ENCODE measurements around the gene GRN. TPM values are rescaled to one million over a fixed set of nuclear protein-coding genes. Genes with fewer than 3 reads are reported as not detected.

The GRN gene
- total RNA-seq, 2 experiments from 2014 or later, result 61.1 to 70.5 TPM

DNA sequence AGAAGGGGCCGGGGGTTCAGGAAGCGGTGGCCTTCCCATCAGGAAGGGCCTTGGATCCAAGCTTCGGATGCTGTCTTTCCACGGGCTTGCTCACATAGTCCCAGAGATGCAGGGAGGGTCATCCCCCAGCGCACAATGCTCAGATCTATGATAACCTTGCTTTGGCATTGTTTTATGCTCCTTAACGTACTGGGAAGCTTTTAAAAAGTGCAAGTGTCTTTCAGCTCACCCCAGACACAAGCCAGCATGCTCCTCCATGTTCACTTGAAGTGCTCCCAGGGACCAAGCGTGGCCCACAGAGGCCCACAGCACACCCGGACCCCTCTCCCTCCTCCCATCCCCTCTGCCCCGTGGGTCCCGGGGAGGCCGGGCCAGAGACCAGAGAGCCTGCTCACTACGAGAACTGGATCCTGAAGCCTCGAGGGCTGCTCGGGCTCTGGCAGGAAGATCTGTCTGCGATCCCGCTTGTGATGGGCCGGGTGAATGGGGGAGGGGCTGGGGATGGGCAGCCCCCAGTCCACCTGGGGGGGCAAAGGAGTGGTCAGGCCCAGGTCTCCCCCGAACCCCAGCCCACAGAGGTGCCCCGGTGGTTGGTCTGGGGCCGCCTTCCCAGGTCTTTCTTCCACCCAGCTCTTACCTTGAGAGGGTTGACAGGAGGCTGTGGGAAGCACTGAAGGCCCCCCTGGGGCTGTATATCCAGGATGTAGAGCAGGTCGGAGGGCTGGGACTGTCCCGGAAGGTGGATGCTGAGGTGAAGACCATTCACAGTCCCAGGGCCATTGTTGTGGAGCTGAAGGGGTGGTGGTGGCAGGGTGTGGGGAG lies 30.3 kb downstream of the GRN start:
- CTCF ChIA-PET, result interaction anchor here (1.2 to 1.9 kb wide), 5 partner anchors 9 to 172 kb away, joined by 3 to 5 read pairs (median 4); partner anchors contain the start of gene FAM171A2
- no peak overlapping the region for H3K4me3 Mint-ChIP-seq

GRCh38 chr17:44376124-44376523 lies 31.0 kb downstream of the GRN start:
- CTCF ChIA-PET, result interaction anchor here (0.9 to 1.9 kb wide), 6 partner anchors 9 to 172 kb away, joined by 3 to 5 read pairs (median 4); partner anchors contain the start of gene FAM171A2
- Mint-ChIP-seq H3K27ac (no peak overlapping the region), H3K4me1 (no peaks in the 10 kb centered on the region), H3K36me3 (ENCODE audit: low read depth) (no peaks in the 10 kb centered on the region), H3K4me3 (no peak overlapping the region), H3K9me3 (no peaks in the 10 kb centered on the region), H3K27me3 (peaks cover 7% of the 10 kb centered on the region)
- peak; percentile 19 for DNase-seq
- POLR2A ChIA-PET, result no interaction called here

More for the DNA sequence above, 30.3 kb downstream of the GRN start:
- POLR2A ChIA-PET, result no interaction called here
- Mint-ChIP-seq H3K27ac (no peak overlapping the region), H3K9me3 (no peaks in the 10 kb centered on the region), H3K4me1 (no peaks in the 10 kb centered on the region), H3K27me3 (peaks cover 10% of the 10 kb centered on the region), H3K36me3 (ENCODE audit: low read depth) (no peaks in the 10 kb centered on the region)
- no peak for DNase-seq

DNA sequence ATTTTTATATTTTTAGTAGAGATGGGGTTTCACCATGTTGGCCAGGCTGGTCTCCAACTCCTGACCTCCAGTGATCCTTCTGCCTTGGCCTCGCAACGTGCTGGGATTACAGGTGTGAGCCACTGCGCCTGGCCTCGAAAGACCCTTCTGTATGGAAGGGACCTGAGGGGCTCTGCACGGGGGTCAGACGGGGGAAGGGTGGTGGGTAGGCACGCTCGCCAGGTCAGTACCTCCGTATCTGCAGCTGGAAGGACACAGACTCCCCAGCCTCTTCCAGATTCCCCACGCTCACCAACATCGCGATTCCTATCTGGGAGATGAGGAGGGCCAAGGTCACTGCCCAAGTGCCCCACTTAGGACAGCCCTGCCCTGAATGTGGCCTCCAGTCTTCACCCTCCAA lies 31.7 kb downstream of the GRN start:
- H3K4me3 Mint-ChIP-seq, result no peak overlapping the region
- CTCF ChIA-PET, result interaction anchor here (0.9 to 1.9 kb wide), 5 partner anchors 8 to 167 kb away, joined by 3 to 5 read pairs (median 4); partner anchors contain the start of gene FAM171A2
- peak overlapping the region; percentile 1 for H3K27ac Mint-ChIP-seq
- H3K36me3 Mint-ChIP-seq (ENCODE audit: low read depth), result no peaks in the 10 kb centered on the region
- no peaks in the 10 kb centered on the region for H3K9me3 Mint-ChIP-seq
- H3K27me3 Mint-ChIP-seq, result peaks cover 7% of the 10 kb centered on the region
- H3K4me1 Mint-ChIP-seq, result no peaks in the 10 kb centered on the region
- DNase-seq, result no peak
- POLR2A ChIA-PET, result no interaction called here

GRCh38 chr17:44378171-44378705 lies 33.1 kb downstream of the GRN start:
- Mint-ChIP-seq H3K27me3 (peaks cover 17% of the 10 kb centered on the region), H3K9me3 (no peaks in the 10 kb centered on the region), H3K27ac (no peak overlapping the region), H3K36me3 (ENCODE audit: low read depth) (no peaks in the 10 kb centered on the region), H3K4me1 (no peaks in the 10 kb centered on the region), H3K4me3 (no peak overlapping the region)
- CTCF ChIA-PET, result interaction anchor here (0.6 kb wide), 2 partner anchors 150 to 155 kb away, joined by 3 read pairs; no protein-coding TSS in a partner anchor
- POLR2A ChIA-PET, result no interaction called here
- DNase-seq, result no peak

- DNase-seq, result no peak
- Mint-ChIP-seq H3K36me3 (ENCODE audit: low read depth) (no peaks in the 10 kb centered on the region), H3K27ac (no peak overlapping the region), H3K27me3 (peaks cover 27% of the 10 kb centered on the region), H3K4me1 (peaks cover 1% of the 10 kb centered on the region), H3K4me3 (no peak overlapping the region), H3K9me3 (no peaks in the 10 kb centered on the region)
- POLR2A ChIA-PET, result interaction anchor here (0.9 kb wide), 1 partner anchor 14 kb away, joined by 3 read pairs; no protein-coding TSS in a partner anchor
- CTCF ChIA-PET, result interaction anchor here (1.5 kb wide), 3 partner anchors 14 to 25 kb away, joined by 3 to 5 read pairs (median 4); no protein-coding TSS in a partner anchor
These were observed 34.8 kb downstream of the GRN start for GRCh38 chr17:44379887-44380286.

DNA sequence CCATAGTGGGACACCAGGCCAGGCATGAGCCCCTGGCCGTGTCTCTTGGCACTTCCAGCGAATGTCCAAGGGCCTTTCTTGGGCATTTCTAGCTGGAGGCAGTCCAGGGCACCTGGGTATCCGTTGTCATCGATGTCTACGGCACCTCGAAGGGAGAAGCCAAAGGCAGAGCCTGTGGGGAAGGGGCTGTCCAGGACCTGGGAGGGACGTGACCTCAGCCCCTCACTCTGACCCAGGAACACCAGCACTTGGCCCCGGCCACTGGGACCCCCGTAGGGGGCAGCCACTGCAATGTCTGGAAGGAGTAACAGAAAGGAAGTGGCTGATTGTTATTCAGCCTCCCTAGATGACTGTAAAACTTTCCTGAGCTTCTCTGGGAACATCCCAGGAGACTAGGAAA lies 35.7 kb downstream of the GRN start:
- no peak overlapping the region for H3K4me3 Mint-ChIP-seq
- DNase-seq, result no peak
- H3K27me3 Mint-ChIP-seq, result peaks cover 29% of the 10 kb centered on the region
- no peaks in the 10 kb centered on the region for H3K9me3 Mint-ChIP-seq
- H3K36me3 Mint-ChIP-seq (ENCODE audit: low read depth), result no peaks in the 10 kb centered on the region
- ChIA-PET POLR2A (interaction anchor here (0.9 kb wide), 1 partner anchor 13 kb away, joined by 3 read pairs; no protein-coding TSS in a partner anchor), CTCF (interaction anchor here (1.0 to 1.5 kb wide), 3 partner anchors 15 to 171 kb away, joined by 3 to 5 read pairs (median 3); no protein-coding TSS in a partner anchor)
- H3K27ac Mint-ChIP-seq, result no peak overlapping the region
- H3K4me1 Mint-ChIP-seq, result peaks cover 4% of the 10 kb centered on the region

GRCh38 chr17:44381810-44382305 lies 36.8 kb downstream of the GRN start:
- H3K9me3 Mint-ChIP-seq, result no peaks in the 10 kb centered on the region
- H3K4me1 Mint-ChIP-seq, result peaks cover 10% of the 10 kb centered on the region
- H3K36me3 Mint-ChIP-seq (ENCODE audit: low read depth), result no peaks in the 10 kb centered on the region
- CTCF ChIA-PET, result interaction anchor here (0.6 to 0.7 kb wide), 2 partner anchors 9 to 490 kb away, joined by 4 read pairs; no protein-coding TSS in a partner anchor
- no peak overlapping the region for H3K27ac Mint-ChIP-seq
- no peak for DNase-seq
- POLR2A ChIA-PET, result no interaction called here
- no peak overlapping the region for H3K4me3 Mint-ChIP-seq
- H3K27me3 Mint-ChIP-seq, result peaks cover 35% of the 10 kb centered on the region

- no peaks in the 10 kb centered on the region for H3K9me3 Mint-ChIP-seq
- H3K27me3 Mint-ChIP-seq, result peaks cover 37% of the 10 kb centered on the region
- POLR2A ChIA-PET, result no interaction called here
- H3K4me1 Mint-ChIP-seq, result peaks cover 10% of the 10 kb centered on the region
- no peak overlapping the region for H3K27ac Mint-ChIP-seq
- CTCF ChIA-PET, result no interaction called here
- no peaks in the 10 kb centered on the region for H3K36me3 Mint-ChIP-seq (ENCODE audit: low read depth)
- no peak overlapping the region for H3K4me3 Mint-ChIP-seq
- no peak for DNase-seq
These were observed 37.8 kb downstream of the GRN start for GRCh38 chr17:44382917-44383316.

DNA sequence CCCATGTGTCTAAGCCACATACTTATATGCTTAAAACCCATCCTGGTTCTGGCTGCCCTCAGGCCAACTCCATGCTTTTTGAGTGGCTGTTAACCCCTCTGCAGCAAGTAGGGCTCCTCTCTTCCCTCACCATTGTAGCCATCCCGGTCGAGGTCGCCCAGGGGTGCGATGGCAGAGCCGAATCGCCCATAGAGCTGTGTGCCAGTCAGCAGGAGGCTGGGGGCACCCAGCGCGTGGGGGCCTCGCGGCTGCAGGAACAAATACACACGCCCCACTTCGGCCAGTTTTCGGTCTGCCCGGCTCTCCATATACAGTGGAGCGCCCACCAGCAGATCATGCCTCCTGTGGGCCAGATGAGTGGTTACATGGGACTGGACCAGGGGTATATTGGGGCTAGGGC lies 38.3 kb downstream of the GRN start:
- Mint-ChIP-seq H3K4me3 (no peak overlapping the region), H3K9me3 (no peaks in the 10 kb centered on the region), H3K36me3 (ENCODE audit: low read depth) (no peaks in the 10 kb centered on the region), H3K4me1 (peaks cover 10% of the 10 kb centered on the region), H3K27ac (no peak overlapping the region), H3K27me3 (peaks cover 38% of the 10 kb centered on the region)
- no peak for DNase-seq
- ChIA-PET CTCF (no interaction called here), POLR2A (no interaction called here)

- Mint-ChIP-seq H3K9me3 (no peaks in the 10 kb centered on the region), H3K27ac (no peak overlapping the region), H3K27me3 (peaks cover 35% of the 10 kb centered on the region), H3K4me3 (no peak overlapping the region), H3K4me1 (peaks cover 11% of the 10 kb centered on the region), H3K36me3 (ENCODE audit: low read depth) (peaks cover under 1% of the 10 kb centered on the region)
- DNase-seq, result no peak
- CTCF ChIA-PET, result no interaction called here
- POLR2A ChIA-PET, result no interaction called here
These were observed 38.8 kb downstream of the GRN start for GRCh38 chr17:44383861-44384260.

- Mint-ChIP-seq H3K27me3 (peaks cover 35% of the 10 kb centered on the region), H3K36me3 (ENCODE audit: low read depth) (peaks cover 2% of the 10 kb centered on the region), H3K4me3 (peak overlapping the region; percentile 67), H3K9me3 (no peaks in the 10 kb centered on the region), H3K4me1 (peaks cover 14% of the 10 kb centered on the region), H3K27ac (no peak overlapping the region)
- ChIA-PET CTCF (interaction anchor here (1.0 to 1.8 kb wide), 3 partner anchors 8 to 174 kb away, joined by 3 to 7 read pairs (median 4); partner anchors contain the start of gene FAM171A2), POLR2A (no interaction called here)
- no peak for DNase-seq
These were observed 39.2 kb downstream of the GRN start for GRCh38 chr17:44384281-44384822.

DNA sequence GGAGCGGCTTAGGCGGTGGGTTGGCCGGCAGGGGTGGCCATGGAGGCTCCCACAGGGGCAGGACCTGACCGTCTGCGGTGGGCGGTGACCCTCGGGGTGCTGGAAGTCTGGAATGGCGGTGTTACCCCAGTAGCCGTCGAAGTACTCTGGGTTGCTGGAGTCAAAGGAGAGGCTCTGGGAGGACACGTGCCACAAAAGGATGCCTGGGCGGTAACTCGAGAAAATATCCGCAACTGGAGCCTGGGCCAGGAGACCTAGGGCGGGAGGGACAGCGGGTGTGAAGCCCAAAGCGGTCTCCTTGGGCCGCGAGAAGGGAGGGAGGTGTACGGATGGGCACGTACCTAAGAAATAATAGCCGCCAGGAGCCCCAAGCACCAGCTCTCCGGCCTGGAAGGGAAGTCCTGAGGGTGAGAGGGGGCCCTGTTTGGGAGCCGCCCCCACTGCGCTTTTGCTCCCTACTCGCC lies 39.8 kb downstream of the GRN start:
- ChIA-PET POLR2A (interaction anchor here (0.6 kb wide), 1 partner anchor 166 kb away, joined by 4 read pairs; the partner anchor contains the start of gene UBTF), CTCF (interaction anchor here (1.0 to 1.8 kb wide), 4 partner anchors 9 to 175 kb away, joined by 3 to 7 read pairs (median 4); partner anchors contain the start of gene FAM171A2)
- no peaks in the 10 kb centered on the region for H3K9me3 Mint-ChIP-seq
- H3K36me3 Mint-ChIP-seq (ENCODE audit: low read depth), result peaks cover 2% of the 10 kb centered on the region
- peaks cover 35% of the 10 kb centered on the region for H3K27me3 Mint-ChIP-seq
- peak overlapping the region; percentile 31 for H3K27ac Mint-ChIP-seq
- H3K4me1 Mint-ChIP-seq, result peaks cover 19% of the 10 kb centered on the region
- no peak for DNase-seq
- peak overlapping the region; percentile 67 for H3K4me3 Mint-ChIP-seq
